ENCODE measurements around the gene CCNY.

The CCNY gene

GRCh38 chr10:35331894-35332640 lies 4.2 kb upstream of the CCNY start:
- no peak for DNase-seq (ENCODE audit: low read depth)
- no peak for TF ChIP-seq CTCF (IDR thresholded peaks at IDR 0.05; ENCODE audit: low read depth, low read length, missing control alignments)
- no peak overlapping the region for H3K4me3 ChIP-seq (ENCODE audit: low read depth, low read length)

- TF ChIP-seq CTCF (IDR thresholded peaks at IDR 0.05; ENCODE audit: low read depth, low read length, missing control alignments) = no peak
- H3K4me3 ChIP-seq (ENCODE audit: low read depth, low read length) = no peak overlapping the region
- no peak for DNase-seq (ENCODE audit: low read depth)
Measured at GRCh38 chr10:35334297-35334696, 2.0 kb upstream of the CCNY start.

- TF ChIP-seq CTCF (IDR thresholded peaks at IDR 0.05; ENCODE audit: low read depth, low read length, missing control alignments) = no peak
- DNase-seq (ENCODE audit: low read depth) = no peak
- peak overlapping the region; percentile 95 for H3K4me3 ChIP-seq (ENCODE audit: low read depth, low read length)
Measured at GRCh38 chr10:35335133-35336083, 901 bp upstream of the CCNY start.

GRCh38 chr10:35336921-35337823 lies 863 bp downstream of the CCNY start:
- H3K4me3 ChIP-seq (ENCODE audit: low read depth, low read length) = peak overlapping the region; percentile 95
- TF ChIP-seq CTCF (IDR thresholded peaks at IDR 0.05; ENCODE audit: low read depth, low read length, missing control alignments) = no peak
- DNase-seq (ENCODE audit: low read depth) = no peak

- peak; percentile 54 for DNase-seq (ENCODE audit: low read depth)
- no peak overlapping the region for H3K4me3 ChIP-seq (ENCODE audit: low read depth, low read length)
- no peak for TF ChIP-seq CTCF (IDR thresholded peaks at IDR 0.05; ENCODE audit: low read depth, low read length, missing control alignments)
Measured at GRCh38 chr10:35339942-35340341, 3.6 kb downstream of the CCNY start.

GRCh38 chr10:35340975-35341374 lies 4.7 kb downstream of the CCNY start:
- 0 out of 2 replicates have a peak overlapping the region, but pooled peaks have one; percentile 8 for H3K4me3 ChIP-seq (ENCODE audit: low read depth, low read length)
- no peak for TF ChIP-seq CTCF (IDR thresholded peaks at IDR 0.05; ENCODE audit: low read depth, low read length, missing control alignments)
- DNase-seq (ENCODE audit: low read depth) = no peak

Data from GM12864 (cell line).